ENCODE data around the gene GABRQ. TPM values are rescaled to one million over a fixed set of nuclear protein-coding genes. Genes with fewer than 3 reads are reported as not detected.

GABRQ gene
- total and polyA plus RNA-seq, 4 donors: 0.01 to 0.05 TPM; not detected in 2

DNA sequence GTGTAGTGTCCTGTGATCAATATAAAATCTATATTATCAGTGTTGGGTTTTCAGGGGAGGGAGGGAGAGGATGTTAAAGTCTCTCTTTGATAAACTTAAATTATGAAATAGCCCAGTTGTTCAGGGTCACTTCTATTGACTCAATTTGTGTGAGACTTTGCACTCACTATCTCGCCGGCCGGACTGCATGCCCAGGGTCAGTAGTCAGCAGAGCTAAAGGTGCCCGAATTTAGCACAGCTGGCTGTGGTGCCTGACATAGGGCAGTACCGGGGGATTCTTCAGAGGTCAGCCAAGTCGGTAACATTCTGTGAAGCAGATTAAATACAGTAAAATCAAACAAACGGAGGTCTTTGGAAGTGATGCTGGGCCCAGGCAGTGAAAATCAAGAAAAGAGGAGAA lies 19.2 kb downstream of the GABRQ start:
- H3K9ac ChIP-seq (ENCODE audit: low read depth in 1 of 2, low read length in 2 of 2): no peak overlapping the region
- peaks cover 0 to 2% (median 0%) of the 10 kb centered on the region in 4 donors for H3K9me3 ChIP-seq (ENCODE audit: control insufficient read depth in 4 of 4, low read length in 3 of 4)
- DNase-seq (ENCODE audit: low spot score): no peak
- TF ChIP-seq, protein P1, sequence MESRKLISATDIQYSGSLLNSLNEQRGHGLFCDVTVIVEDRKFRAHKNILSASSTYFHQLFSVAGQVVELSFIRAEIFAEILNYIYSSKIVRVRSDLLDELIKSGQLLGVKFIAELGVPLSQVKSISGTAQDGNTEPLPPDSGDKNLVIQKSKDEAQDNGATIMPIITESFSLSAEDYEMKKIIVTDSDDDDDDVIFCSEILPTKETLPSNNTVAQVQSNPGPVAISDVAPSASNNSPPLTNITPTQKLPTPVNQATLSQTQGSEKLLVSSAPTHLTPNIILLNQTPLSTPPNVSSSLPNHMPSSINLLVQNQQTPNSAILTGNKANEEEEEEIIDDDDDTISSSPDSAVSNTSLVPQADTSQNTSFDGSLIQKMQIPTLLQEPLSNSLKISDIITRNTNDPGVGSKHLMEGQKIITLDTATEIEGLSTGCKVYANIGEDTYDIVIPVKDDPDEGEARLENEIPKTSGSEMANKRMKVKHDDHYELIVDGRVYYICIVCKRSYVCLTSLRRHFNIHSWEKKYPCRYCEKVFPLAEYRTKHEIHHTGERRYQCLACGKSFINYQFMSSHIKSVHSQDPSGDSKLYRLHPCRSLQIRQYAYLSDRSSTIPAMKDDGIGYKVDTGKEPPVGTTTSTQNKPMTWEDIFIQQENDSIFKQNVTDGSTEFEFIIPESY (IDR thresholded peaks at IDR 0.05): peak; percentile 25
- no peak for TF ChIP-seq GABPA (IDR thresholded peaks at IDR 0.05 in 1 of 2, conservative IDR thresholded peaks at IDR 0.05 in 1 of 2)
- TF ChIP-seq, protein P2, sequence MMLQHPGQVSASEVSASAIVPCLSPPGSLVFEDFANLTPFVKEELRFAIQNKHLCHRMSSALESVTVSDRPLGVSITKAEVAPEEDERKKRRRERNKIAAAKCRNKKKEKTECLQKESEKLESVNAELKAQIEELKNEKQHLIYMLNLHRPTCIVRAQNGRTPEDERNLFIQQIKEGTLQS (IDR thresholded peaks at IDR 0.05): no peak
- TF ChIP-seq RXRA (IDR thresholded peaks at IDR 0.05): peak; percentile 67 to 80
- TF ChIP-seq CTCF (IDR thresholded peaks at IDR 0.05; ENCODE audit: low read depth, low read length, missing input control): no peak
- TF ChIP-seq NR2F2 (IDR thresholded peaks at IDR 0.05): no peak
- TF ChIP-seq FOXA2 (IDR thresholded peaks at IDR 0.05): no peak
- TF ChIP-seq, protein P3, sequence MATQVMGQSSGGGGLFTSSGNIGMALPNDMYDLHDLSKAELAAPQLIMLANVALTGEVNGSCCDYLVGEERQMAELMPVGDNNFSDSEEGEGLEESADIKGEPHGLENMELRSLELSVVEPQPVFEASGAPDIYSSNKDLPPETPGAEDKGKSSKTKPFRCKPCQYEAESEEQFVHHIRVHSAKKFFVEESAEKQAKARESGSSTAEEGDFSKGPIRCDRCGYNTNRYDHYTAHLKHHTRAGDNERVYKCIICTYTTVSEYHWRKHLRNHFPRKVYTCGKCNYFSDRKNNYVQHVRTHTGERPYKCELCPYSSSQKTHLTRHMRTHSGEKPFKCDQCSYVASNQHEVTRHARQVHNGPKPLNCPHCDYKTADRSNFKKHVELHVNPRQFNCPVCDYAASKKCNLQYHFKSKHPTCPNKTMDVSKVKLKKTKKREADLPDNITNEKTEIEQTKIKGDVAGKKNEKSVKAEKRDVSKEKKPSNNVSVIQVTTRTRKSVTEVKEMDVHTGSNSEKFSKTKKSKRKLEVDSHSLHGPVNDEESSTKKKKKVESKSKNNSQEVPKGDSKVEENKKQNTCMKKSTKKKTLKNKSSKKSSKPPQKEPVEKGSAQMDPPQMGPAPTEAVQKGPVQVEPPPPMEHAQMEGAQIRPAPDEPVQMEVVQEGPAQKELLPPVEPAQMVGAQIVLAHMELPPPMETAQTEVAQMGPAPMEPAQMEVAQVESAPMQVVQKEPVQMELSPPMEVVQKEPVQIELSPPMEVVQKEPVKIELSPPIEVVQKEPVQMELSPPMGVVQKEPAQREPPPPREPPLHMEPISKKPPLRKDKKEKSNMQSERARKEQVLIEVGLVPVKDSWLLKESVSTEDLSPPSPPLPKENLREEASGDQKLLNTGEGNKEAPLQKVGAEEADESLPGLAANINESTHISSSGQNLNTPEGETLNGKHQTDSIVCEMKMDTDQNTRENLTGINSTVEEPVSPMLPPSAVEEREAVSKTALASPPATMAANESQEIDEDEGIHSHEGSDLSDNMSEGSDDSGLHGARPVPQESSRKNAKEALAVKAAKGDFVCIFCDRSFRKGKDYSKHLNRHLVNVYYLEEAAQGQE (IDR thresholded peaks at IDR 0.05): no peak
- peak; percentile 96 to 98 for TF ChIP-seq HNF4A (conservative IDR thresholded peaks at IDR 0.05)
- TF ChIP-seq TAF1 (conservative IDR thresholded peaks at IDR 0.05): no peak
- TF ChIP-seq RAD21 (IDR thresholded peaks at IDR 0.05): no peak
- peak; percentile 78 for TF ChIP-seq HNF4G (IDR thresholded peaks at IDR 0.05)
- H3K36me3 ChIP-seq (ENCODE audit: control insufficient read depth in 4 of 4, insufficient read depth in 3 of 4, low read depth in 1 of 4, low read length in 3 of 4): no peaks in the 10 kb centered on the region
- H3K4me1 ChIP-seq (ENCODE audit: control insufficient read depth in 4 of 4, insufficient read depth in 4 of 4, low read length in 3 of 4): peaks cover 0 to 7% (median 1%) of the 10 kb centered on the region in 4 donors
- no peak overlapping the region for H3K27ac ChIP-seq (ENCODE audit: low read depth in 1 of 2, low read length in 2 of 2)
- H3K27me3 ChIP-seq (ENCODE audit: control insufficient read depth in 4 of 4, insufficient read depth in 4 of 4, low read length in 3 of 4): peaks cover 0 to 2% (median 0%) of the 10 kb centered on the region in 4 donors
- 35% methylated on average over 7 of the region's 7 CpGs for WGBS
- no peak overlapping the region for H3K4me3 ChIP-seq (ENCODE audit: low read depth in 1 of 3, low read length in 3 of 3)

DNA sequence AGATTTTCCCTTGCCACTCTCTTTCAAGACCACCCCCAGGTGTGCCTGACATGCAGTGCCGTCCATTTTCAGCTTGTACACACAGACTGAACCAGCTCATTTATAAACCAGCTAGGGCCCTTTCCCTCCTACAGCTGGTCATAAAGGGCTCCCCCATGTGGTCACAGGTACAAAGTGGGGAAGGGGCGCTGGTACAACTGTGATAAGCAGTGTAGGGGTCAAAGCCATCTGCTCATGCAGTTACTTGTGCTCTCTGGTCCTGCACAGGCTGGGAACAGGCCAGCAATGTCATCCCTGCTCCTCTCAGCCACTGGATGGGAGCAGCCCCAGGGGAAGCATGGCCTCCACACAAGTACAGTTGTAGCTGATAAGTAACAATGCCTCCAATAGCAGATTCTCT lies 20.6 kb downstream of the GABRQ start:
- no peak for DNase-seq (ENCODE audit: low spot score)
- 74% methylated on average over 2 of the region's 2 CpGs for WGBS
- H3K9ac ChIP-seq (ENCODE audit: low read depth in 1 of 2, low read length in 2 of 2): no peak overlapping the region

More for the DNA sequence above, 20.6 kb downstream of the GABRQ start:
- TF ChIP-seq FOXA1 (IDR thresholded peaks at IDR 0.05) (no peak), GABPA (IDR thresholded peaks at IDR 0.05 in 1 of 2, conservative IDR thresholded peaks at IDR 0.05 in 1 of 2) (no peak)
- H3K27ac ChIP-seq (ENCODE audit: low read depth in 1 of 2, low read length in 2 of 2): no peak overlapping the region
- peaks cover 0 to 7% (median 1%) of the 10 kb centered on the region in 4 donors for H3K4me1 ChIP-seq (ENCODE audit: control insufficient read depth in 4 of 4, insufficient read depth in 4 of 4, low read length in 3 of 4)
- peaks cover 0 to 2% (median 0%) of the 10 kb centered on the region in 4 donors for H3K27me3 ChIP-seq (ENCODE audit: control insufficient read depth in 4 of 4, insufficient read depth in 4 of 4, low read length in 3 of 4)
- H3K9me3 ChIP-seq (ENCODE audit: control insufficient read depth in 4 of 4, low read length in 3 of 4): no peaks in the 10 kb centered on the region
- no peaks in the 10 kb centered on the region for H3K36me3 ChIP-seq (ENCODE audit: control insufficient read depth in 4 of 4, insufficient read depth in 3 of 4, low read depth in 1 of 4, low read length in 3 of 4)
- H3K4me3 ChIP-seq (ENCODE audit: low read depth in 1 of 3, low read length in 3 of 3): no peak overlapping the region

Measured in liver (tissue), 9 donors.